ENCODE data around the gene CCN5. TPM values are rescaled to one million over a fixed set of nuclear protein-coding genes. Genes with fewer than 3 reads are reported as not detected.

CCN5 gene
- total and polyA plus RNA-seq, 2 of the 13 experiments (the other 11 are each of a cell fraction or from before 2014, with no cell fraction given) = 0.12 TPM; not detected in 1

DNA sequence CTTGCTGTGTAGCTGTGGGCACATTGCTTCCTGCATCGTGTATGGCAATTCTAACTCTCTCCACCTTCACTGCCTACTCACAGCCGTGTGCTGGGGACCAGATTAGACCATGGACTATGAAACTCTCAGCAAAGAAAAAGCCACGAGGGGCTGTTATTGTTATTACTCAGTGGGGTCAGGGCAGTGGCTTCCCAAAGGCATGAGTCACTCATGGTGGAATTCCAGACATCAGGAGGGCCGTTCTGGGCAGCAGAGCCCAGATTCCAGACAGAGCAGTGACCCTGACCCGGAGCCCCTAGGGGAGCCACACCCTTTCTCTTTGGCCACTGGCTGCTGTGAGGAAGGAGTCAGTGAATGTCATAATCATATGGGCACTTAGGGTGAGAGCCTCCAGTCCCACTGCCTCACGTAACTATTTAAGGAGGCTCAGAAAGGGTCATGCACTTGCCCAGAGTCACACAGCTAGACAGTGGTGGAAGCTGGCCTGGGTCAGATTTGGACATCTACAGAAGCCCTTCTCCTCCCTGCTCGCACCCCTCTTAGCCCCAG lies 22.2 kb upstream of the CCN5 start (continued):
- TF ChIP-seq ZNF124 (CRISPR knock-in tag; IDR thresholded peaks at IDR 0.05) = no peak
- TF ChIP-seq, protein P1, sequence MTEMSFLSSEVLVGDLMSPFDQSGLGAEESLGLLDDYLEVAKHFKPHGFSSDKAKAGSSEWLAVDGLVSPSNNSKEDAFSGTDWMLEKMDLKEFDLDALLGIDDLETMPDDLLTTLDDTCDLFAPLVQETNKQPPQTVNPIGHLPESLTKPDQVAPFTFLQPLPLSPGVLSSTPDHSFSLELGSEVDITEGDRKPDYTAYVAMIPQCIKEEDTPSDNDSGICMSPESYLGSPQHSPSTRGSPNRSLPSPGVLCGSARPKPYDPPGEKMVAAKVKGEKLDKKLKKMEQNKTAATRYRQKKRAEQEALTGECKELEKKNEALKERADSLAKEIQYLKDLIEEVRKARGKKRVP (CRISPR knock-in tag; IDR thresholded peaks at IDR 0.05) = 0 out of 4 replicates have a peak, but pooled peaks of 1 of the 2 experiments have one; percentile 42
- 0 out of 2 replicates have a peak, but pooled peaks have one; percentile 39 for TF ChIP-seq ZNF607 (CRISPR knock-in tag; IDR thresholded peaks at IDR 0.05; ENCODE audit: borderline replicate concordance)
- TF ChIP-seq TCF7L2 (IDR thresholded peaks at IDR 0.05; ENCODE audit: low read depth, low read length) = no peak
- TF ChIP-seq CCAR2 (optimal IDR thresholded peaks at IDR 0.05; ENCODE audit: low read depth, low read length) = no peak
- TF ChIP-seq PAF1 (CRISPR knock-in tag; IDR thresholded peaks at IDR 0.05) = no peak
- no peak for TF ChIP-seq NFE2 (CRISPR knock-in tag; IDR thresholded peaks at IDR 0.05)
- TF ChIP-seq ZNF260 (CRISPR knock-in tag; IDR thresholded peaks at IDR 0.05; ENCODE audit: borderline replicate concordance, low read depth) = no peak
- no peak for TF ChIP-seq ZNF234 (CRISPR knock-in tag; conservative IDR thresholded peaks at IDR 0.05)
- TF ChIP-seq HMGA1 (CRISPR knock-in tag; conservative IDR thresholded peaks at IDR 0.05) = no peak
- peak; percentile 95 for TF ChIP-seq JUND (CRISPR knock-in tag; IDR thresholded peaks at IDR 0.05)
- TF ChIP-seq ZBTB3 (CRISPR knock-in tag; IDR thresholded peaks at IDR 0.05; ENCODE audit: borderline replicate concordance, low read depth) = no peak
- peak; percentile 63; the same call in 1 of the 2 replicates for TF ChIP-seq SOX13 (IDR thresholded peaks at IDR 0.05)
- TF ChIP-seq SOX13 (CRISPR knock-in tag; conservative IDR thresholded peaks at IDR 0.05 in 1 of 2, IDR thresholded peaks at IDR 0.05 in 1 of 2) = peak; percentile 46 to 89; a peak in 2 of 4 replicates
- TF ChIP-seq ZNF775 (CRISPR knock-in tag; IDR thresholded peaks at IDR 0.05; ENCODE audit: borderline replicate concordance) = no peak
- peak; percentile 98 for TF ChIP-seq ZNF768 (CRISPR knock-in tag; IDR thresholded peaks at IDR 0.05)
- no peak for TF ChIP-seq PHF8 (CRISPR knock-in tag; IDR thresholded peaks at IDR 0.05)
- no peak for TF ChIP-seq PAWR (CRISPR knock-in tag; IDR thresholded peaks at IDR 0.05; ENCODE audit: borderline replicate concordance)
- TF ChIP-seq MBNL3 (CRISPR knock-in tag; conservative IDR thresholded peaks at IDR 0.05) = no peak
- no peak; the same call in 1 of the 2 replicates for TF ChIP-seq ZNF75D (CRISPR knock-in tag; IDR thresholded peaks at IDR 0.05; ENCODE audit: borderline replicate concordance)
- TF ChIP-seq HCFC1 (IDR thresholded peaks at IDR 0.05; ENCODE audit: low read depth, low read length) = no peak
- TF ChIP-seq MIXL1 (CRISPR knock-in tag; IDR thresholded peaks at IDR 0.05) = peak; percentile 66; the same call in 1 of the 2 replicates
- TF ChIP-seq SMC3 (IDR thresholded peaks at IDR 0.05; ENCODE audit: low read length) = no peak
- no peak for TF ChIP-seq GABPA (IDR thresholded peaks at IDR 0.05; ENCODE audit: low read depth, low read length)
- TF ChIP-seq GABPA (CRISPR knock-in tag; IDR thresholded peaks at IDR 0.05; ENCODE audit: low read depth) = peak; percentile 48; the same call in 1 of the 2 replicates
- TF ChIP-seq DMAP1 (CRISPR knock-in tag; IDR thresholded peaks at IDR 0.05) = peak; percentile 28; the same call in 1 of the 2 replicates
- peak; percentile 77 for TF ChIP-seq FOXO1 (CRISPR knock-in tag; IDR thresholded peaks at IDR 0.05)
- no peak for TF ChIP-seq PPARG (CRISPR knock-in tag; conservative IDR thresholded peaks at IDR 0.05)
- TF ChIP-seq CHCHD3 (CRISPR knock-in tag; IDR thresholded peaks at IDR 0.05) = no peak
- no peak for TF ChIP-seq SRSF1 (optimal IDR thresholded peaks at IDR 0.05; ENCODE audit: low read depth, low read length)
- TF ChIP-seq ATF7 (IDR thresholded peaks at IDR 0.05) = peak; percentile 14; the same call in 1 of the 2 replicates
- no peak for TF ChIP-seq ATF7 (CRISPR knock-in tag; IDR thresholded peaks at IDR 0.05)
- no peak for TF ChIP-seq ZNF766 (CRISPR knock-in tag; IDR thresholded peaks at IDR 0.05; ENCODE audit: borderline replicate concordance)
- TF ChIP-seq KLF13 (CRISPR knock-in tag; IDR thresholded peaks at IDR 0.05) = no peak
- no peak for TF ChIP-seq POLR2AphosphoS2 (IDR thresholded peaks at IDR 0.05; ENCODE audit: low read depth, low read length)
- TF ChIP-seq PLRG1 (conservative IDR thresholded peaks at IDR 0.05) = no peak
- peak; percentile 63 for TF ChIP-seq GATAD1 (CRISPR knock-in tag; IDR thresholded peaks at IDR 0.05)
